ENCODE data around the gene ADGRF1. TPM values are rescaled to one million over a fixed set of nuclear protein-coding genes. Genes with fewer than 3 reads are reported as not detected.

The ADGRF1 gene
- total RNA-seq, 5 donors from 2014 or later (not counting 1 experiment from before 2014, with no cell fraction given), result 0.19 to 0.32 TPM; not detected in 3

DNA sequence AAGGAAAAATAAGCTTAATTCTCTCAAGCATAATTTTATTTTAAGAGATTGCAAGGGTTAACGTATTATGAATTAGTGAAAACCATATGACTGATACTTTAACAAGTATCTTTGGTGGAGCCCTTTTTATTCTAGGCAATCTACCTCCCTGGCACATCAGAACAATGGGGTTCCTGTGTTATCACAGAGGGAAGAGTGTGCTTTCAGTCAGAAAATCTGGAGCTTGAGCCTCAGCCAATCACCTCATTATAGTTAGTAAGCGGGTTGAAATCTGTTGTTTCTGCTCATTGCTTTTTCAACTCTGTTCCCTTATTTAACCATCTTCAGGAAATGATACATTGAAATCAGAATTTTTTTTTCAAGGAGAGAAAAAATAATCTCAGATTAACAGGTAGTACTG is 391 bp downstream of the ADGRF1 start:
- no peaks in the 10 kb centered on the region for H3K9me3 ChIP-seq
- H3K27me3 ChIP-seq (replicated peaks in 1 of 2; ENCODE audit: control insufficient read depth in 2 of 2, extremely low read depth in 1 of 2, insufficient read depth in 2 of 2, low read length in 1 of 2), result no peaks in the 10 kb centered on the region
- ATAC-seq (replicated peaks in 1 of 4) (no peak), DNase-seq (no peak)
- Mint-ChIP-seq H3K9me3 (no peaks in the 10 kb centered on the region), H3K27ac (no peak overlapping the region), H3K4me1 (no peaks in the 10 kb centered on the region), H3K4me3 (no peak overlapping the region), H3K36me3 (no peaks in the 10 kb centered on the region), H3K27me3 (peaks cover 4 to 15% of the 10 kb centered on the region in 2 donors)
- no peak overlapping the region for H3K27ac ChIP-seq (ENCODE audit: low read length)
- no peaks in the 10 kb centered on the region for H3K4me1 ChIP-seq (ENCODE audit: control insufficient read depth in 1 of 2, extremely low read depth in 1 of 2, insufficient read depth in 2 of 2, low read length in 2 of 2)
- POLR2A ChIA-PET, result no interaction called here
- CTCF ChIA-PET, result no interaction called here
- no peaks in the 10 kb centered on the region for H3K36me3 ChIP-seq (ENCODE audit: control insufficient read depth in 2 of 2, extremely low read depth in 1 of 2, insufficient read depth in 1 of 2, low read length in 1 of 2)
- no CpG with 5 or more reads among the region's 2 CpGs for WGBS (ENCODE audit: insufficient coverage)
- no peak overlapping the region for H3K4me3 ChIP-seq (ENCODE audit: control insufficient read depth in 1 of 2, extremely low read depth in 1 of 2, low read length in 1 of 2)

DNA sequence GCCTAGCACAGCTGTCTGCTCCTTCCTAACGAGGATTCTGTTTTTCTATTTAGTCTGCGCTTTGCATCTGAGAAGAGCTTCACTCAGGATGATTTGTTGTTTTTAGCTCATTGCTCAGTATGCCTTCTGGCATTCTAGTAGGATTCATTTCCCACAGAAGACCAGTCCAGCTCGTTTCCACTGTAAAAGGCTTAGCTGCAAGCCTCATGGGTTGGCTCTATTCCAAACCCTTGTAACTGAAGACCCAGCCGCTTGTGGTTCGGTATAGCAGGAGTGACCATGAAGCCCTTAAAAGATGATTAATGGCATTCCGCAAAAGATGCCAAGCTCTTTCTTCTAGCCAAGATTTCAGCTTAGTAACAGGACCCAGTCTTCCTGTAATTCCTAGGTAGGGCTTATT is 7.2 kb downstream of the ADGRF1 start:
- Histone ChIP-seq H3K27ac (ENCODE audit: low read length) (no peak overlapping the region), H3K9me3 (no peaks in the 10 kb centered on the region), H3K4me3 (ENCODE audit: control insufficient read depth in 1 of 2, extremely low read depth in 1 of 2, low read length in 1 of 2) (no peak overlapping the region), H3K4me1 (ENCODE audit: control insufficient read depth in 1 of 2, extremely low read depth in 1 of 2, insufficient read depth in 2 of 2, low read length in 2 of 2) (no peaks in the 10 kb centered on the region), H3K27me3 (replicated peaks in 1 of 2; ENCODE audit: control insufficient read depth in 2 of 2, extremely low read depth in 1 of 2, insufficient read depth in 2 of 2, low read length in 1 of 2) (no peaks in the 10 kb centered on the region), H3K36me3 (ENCODE audit: control insufficient read depth in 2 of 2, extremely low read depth in 1 of 2, insufficient read depth in 1 of 2, low read length in 1 of 2) (no peaks in the 10 kb centered on the region)
- Mint-ChIP-seq H3K27me3 (peaks cover 6 to 17% of the 10 kb centered on the region in 2 donors), H3K36me3 (no peaks in the 10 kb centered on the region), H3K4me3 (no peak overlapping the region), H3K9me3 (no peaks in the 10 kb centered on the region), H3K27ac (no peak overlapping the region), H3K4me1 (no peaks in the 10 kb centered on the region)
- 70% methylated on average over 5 of the region's 6 CpGs for WGBS (ENCODE audit: insufficient coverage)
- ChIA-PET POLR2A (no interaction called here), CTCF (no interaction called here)
- DNase-seq (no peak), ATAC-seq (replicated peaks in 1 of 4) (no peak)

DNA sequence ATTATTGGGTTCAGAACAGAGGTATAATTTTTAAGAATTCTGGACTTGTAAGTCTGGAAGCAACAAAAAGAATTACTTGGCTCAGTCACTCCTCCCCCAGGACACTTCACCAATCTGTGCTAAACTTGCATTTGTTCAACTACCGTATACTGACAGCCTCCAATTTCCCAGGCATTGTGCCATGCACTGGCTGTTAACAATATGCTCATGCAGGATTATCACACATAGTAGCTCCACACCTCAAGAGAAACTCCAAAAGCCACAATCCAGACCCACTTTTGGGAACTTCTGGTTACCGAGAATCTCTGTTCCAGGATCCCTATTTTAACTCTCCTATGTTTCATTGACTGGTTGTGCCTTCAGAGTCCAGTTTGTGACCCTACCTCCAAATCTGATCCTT is 7.7 kb downstream of the ADGRF1 start:
- no peak overlapping the region for H3K4me3 Mint-ChIP-seq

DNA sequence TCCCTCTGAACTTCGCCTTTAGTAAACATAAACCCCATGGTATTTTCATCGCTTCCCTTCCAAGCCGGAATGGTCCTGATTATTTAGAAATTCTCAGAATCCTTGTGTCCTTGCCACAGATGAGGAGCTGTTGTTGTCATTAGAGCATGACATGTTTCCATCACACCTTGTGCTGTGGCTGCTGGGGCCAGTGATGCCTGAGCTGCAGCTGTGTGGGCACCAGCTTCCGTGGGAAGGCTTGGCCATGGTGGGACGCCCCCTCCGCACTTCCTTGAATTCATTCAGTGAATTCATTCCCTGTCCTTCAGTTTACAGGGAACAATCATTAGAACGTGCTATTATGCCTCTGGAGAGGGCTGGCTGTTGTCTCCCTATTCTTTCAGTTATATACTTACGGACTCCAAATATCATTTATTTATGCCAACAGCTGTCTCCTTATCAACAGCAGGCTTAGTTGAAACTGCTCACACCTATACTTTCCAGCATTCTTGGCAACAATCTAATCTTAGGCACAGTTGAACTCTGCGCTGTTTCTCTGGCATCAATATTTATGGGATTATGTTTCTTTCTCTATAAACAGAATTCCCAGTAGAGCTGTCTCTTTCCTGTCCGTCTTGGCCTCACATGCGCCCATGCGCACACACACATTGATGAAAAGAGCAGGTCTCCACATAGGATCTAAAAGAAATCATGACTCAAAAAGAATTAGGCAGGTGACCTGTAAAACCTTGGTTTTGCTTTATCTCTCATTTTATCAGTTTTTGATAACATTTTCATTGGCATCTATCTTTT is 9.0 kb downstream of the ADGRF1 start:
- ATAC-seq (replicated peaks in 1 of 4), result no peak
- CTCF ChIA-PET, result no interaction called here
- no peak overlapping the region for H3K27ac Mint-ChIP-seq
- H3K27me3 ChIP-seq (replicated peaks in 1 of 2; ENCODE audit: control insufficient read depth in 2 of 2, extremely low read depth in 1 of 2, insufficient read depth in 2 of 2, low read length in 1 of 2), result no peaks in the 10 kb centered on the region
- DNase-seq, result no peak
- H3K27me3 Mint-ChIP-seq, result peaks cover 6 to 13% of the 10 kb centered on the region in 2 donors
- 87% methylated on average over 7 of the region's 12 CpGs for WGBS (ENCODE audit: insufficient coverage)
- no peaks in the 10 kb centered on the region for H3K36me3 ChIP-seq (ENCODE audit: control insufficient read depth in 2 of 2, extremely low read depth in 1 of 2, insufficient read depth in 1 of 2, low read length in 1 of 2)
- H3K4me3 Mint-ChIP-seq, result no peak overlapping the region
- H3K9me3 Mint-ChIP-seq, result no peaks in the 10 kb centered on the region
- no peaks in the 10 kb centered on the region for H3K4me1 ChIP-seq (ENCODE audit: control insufficient read depth in 1 of 2, extremely low read depth in 1 of 2, insufficient read depth in 2 of 2, low read length in 2 of 2)
- H3K9me3 ChIP-seq, result no peaks in the 10 kb centered on the region
- H3K4me1 Mint-ChIP-seq, result no peaks in the 10 kb centered on the region
- no peak overlapping the region for H3K4me3 ChIP-seq (ENCODE audit: control insufficient read depth in 1 of 2, extremely low read depth in 1 of 2, low read length in 1 of 2)
- POLR2A ChIA-PET, result no interaction called here
- H3K36me3 Mint-ChIP-seq, result no peaks in the 10 kb centered on the region
- H3K27ac ChIP-seq (ENCODE audit: low read length), result no peak overlapping the region

More for the DNA sequence above, 7.7 kb downstream of the ADGRF1 start:
- no peaks in the 10 kb centered on the region for H3K27me3 ChIP-seq (replicated peaks in 1 of 2; ENCODE audit: control insufficient read depth in 2 of 2, extremely low read depth in 1 of 2, insufficient read depth in 2 of 2, low read length in 1 of 2)
- CTCF ChIA-PET, result interaction anchor here in 1 of 2 donors (1.0 kb wide), 1 partner anchor 32 kb away, joined by 3 read pairs; no protein-coding TSS in a partner anchor
- WGBS (ENCODE audit: insufficient coverage), result 87% methylated on average over 1 of the region's 2 CpGs
- Mint-ChIP-seq H3K27ac (no peak overlapping the region), H3K9me3 (no peaks in the 10 kb centered on the region), H3K4me1 (no peaks in the 10 kb centered on the region), H3K27me3 (peaks cover 6 to 15% of the 10 kb centered on the region in 2 donors), H3K36me3 (no peaks in the 10 kb centered on the region)
- no peaks in the 10 kb centered on the region for H3K9me3 ChIP-seq
- POLR2A ChIA-PET, result no interaction called here
- ATAC-seq (replicated peaks in 1 of 4) (no peak), DNase-seq (no peak)
- H3K27ac ChIP-seq (ENCODE audit: low read length), result no peak overlapping the region
- no peaks in the 10 kb centered on the region for H3K36me3 ChIP-seq (ENCODE audit: control insufficient read depth in 2 of 2, extremely low read depth in 1 of 2, insufficient read depth in 1 of 2, low read length in 1 of 2)
- no peak overlapping the region for H3K4me3 ChIP-seq (ENCODE audit: control insufficient read depth in 1 of 2, extremely low read depth in 1 of 2, low read length in 1 of 2)
- no peaks in the 10 kb centered on the region for H3K4me1 ChIP-seq (ENCODE audit: control insufficient read depth in 1 of 2, extremely low read depth in 1 of 2, insufficient read depth in 2 of 2, low read length in 2 of 2)

DNA sequence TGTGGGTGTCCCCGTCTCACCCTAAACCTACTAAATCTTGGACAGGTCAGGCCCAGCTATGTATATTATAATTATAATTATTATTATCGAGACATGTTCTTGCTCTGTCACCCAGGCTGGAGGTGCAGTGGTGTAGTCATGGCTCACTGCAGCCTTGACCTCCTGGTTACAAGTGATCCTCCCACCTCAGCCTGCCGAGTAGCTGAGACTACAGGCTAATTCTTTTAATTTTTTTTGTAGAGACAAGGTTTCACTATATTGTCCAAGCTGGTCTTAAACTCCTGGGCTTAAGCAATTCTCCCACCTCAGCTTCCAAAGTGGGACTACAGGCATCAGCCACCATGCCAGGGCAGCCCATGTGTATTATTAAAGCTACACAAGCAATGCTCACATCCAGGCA is 10.5 kb downstream of the ADGRF1 start:
- no peaks in the 10 kb centered on the region for H3K9me3 Mint-ChIP-seq
- H3K27ac ChIP-seq (ENCODE audit: low read length), result no peak overlapping the region
- no peaks in the 10 kb centered on the region for H3K4me1 ChIP-seq (ENCODE audit: control insufficient read depth in 1 of 2, extremely low read depth in 1 of 2, insufficient read depth in 2 of 2, low read length in 2 of 2)
- H3K4me3 ChIP-seq (ENCODE audit: control insufficient read depth in 1 of 2, extremely low read depth in 1 of 2, low read length in 1 of 2), result no peak overlapping the region
- no peak overlapping the region for H3K4me3 Mint-ChIP-seq
- H3K27me3 Mint-ChIP-seq, result peaks cover 6 to 13% of the 10 kb centered on the region in 2 donors
- no peaks in the 10 kb centered on the region for H3K36me3 ChIP-seq (ENCODE audit: control insufficient read depth in 2 of 2, extremely low read depth in 1 of 2, insufficient read depth in 1 of 2, low read length in 1 of 2)
- CTCF ChIA-PET, result interaction anchor here in 1 of 2 donors (0.5 kb wide), 1 partner anchor 17 kb away, joined by 3 read pairs; no protein-coding TSS in a partner anchor
- POLR2A ChIA-PET, result interaction anchor here in 1 of 2 donors (0.7 kb wide), 1 partner anchor 1068 kb away, joined by 3 read pairs; no protein-coding TSS in a partner anchor
- H3K9me3 ChIP-seq, result no peaks in the 10 kb centered on the region
- no peak overlapping the region for H3K27ac Mint-ChIP-seq
- DNase-seq (no peak), ATAC-seq (replicated peaks in 1 of 4) (no peak)
- H3K36me3 Mint-ChIP-seq, result no peaks in the 10 kb centered on the region
- no peaks in the 10 kb centered on the region for H3K4me1 Mint-ChIP-seq
- H3K27me3 ChIP-seq (replicated peaks in 1 of 2; ENCODE audit: control insufficient read depth in 2 of 2, extremely low read depth in 1 of 2, insufficient read depth in 2 of 2, low read length in 1 of 2), result no peaks in the 10 kb centered on the region
- no CpG with 5 or more reads among the region's 3 CpGs for WGBS (ENCODE audit: insufficient coverage)

DNA sequence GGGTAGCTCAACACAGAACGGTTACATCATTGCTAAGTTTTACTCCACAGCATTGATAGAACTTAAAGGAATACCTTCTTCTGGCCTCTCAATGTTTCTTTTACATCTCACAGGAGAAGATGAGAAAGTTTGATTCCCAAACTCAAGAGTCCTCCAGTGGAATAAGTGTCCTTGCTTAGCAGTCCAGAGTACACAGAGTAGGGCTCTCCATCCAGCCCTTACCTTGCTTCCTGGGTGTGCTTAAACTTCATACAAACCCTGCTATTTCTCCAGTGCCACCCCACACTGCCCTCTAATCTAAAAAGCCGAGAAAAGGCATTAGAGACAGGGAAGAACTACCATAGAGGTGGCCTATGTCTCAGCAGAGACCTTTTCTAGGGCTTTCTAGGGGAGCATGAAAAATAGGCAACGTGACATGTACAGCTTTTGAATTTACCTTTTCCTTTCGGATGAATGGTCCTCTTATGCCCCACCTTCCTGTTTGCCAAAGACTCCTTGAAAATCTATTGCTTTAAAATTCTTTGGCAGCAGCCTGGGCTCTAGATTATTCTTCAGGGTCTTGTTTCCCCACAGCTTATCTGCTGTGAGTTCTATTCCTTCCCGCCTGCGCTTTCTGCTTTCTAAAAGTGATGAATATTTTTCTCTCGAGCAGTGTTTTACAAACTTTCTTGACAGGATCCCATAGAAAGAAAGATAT is 12.1 kb downstream of the ADGRF1 start:
- no peaks in the 10 kb centered on the region for H3K36me3 Mint-ChIP-seq
- no peak overlapping the region for H3K4me3 ChIP-seq (ENCODE audit: control insufficient read depth in 1 of 2, extremely low read depth in 1 of 2, low read length in 1 of 2)
- 76% methylated on average over 4 of the region's 7 CpGs for WGBS (ENCODE audit: insufficient coverage)
- no peaks in the 10 kb centered on the region for H3K4me1 Mint-ChIP-seq
- no peak overlapping the region for H3K27ac Mint-ChIP-seq
- H3K9me3 ChIP-seq, result no peaks in the 10 kb centered on the region
- POLR2A ChIA-PET, result no interaction called here
- no peaks in the 10 kb centered on the region for H3K27me3 ChIP-seq (replicated peaks in 1 of 2; ENCODE audit: control insufficient read depth in 2 of 2, extremely low read depth in 1 of 2, insufficient read depth in 2 of 2, low read length in 1 of 2)
- no peak overlapping the region for H3K27ac ChIP-seq (ENCODE audit: low read length)
- H3K36me3 ChIP-seq (ENCODE audit: control insufficient read depth in 2 of 2, extremely low read depth in 1 of 2, insufficient read depth in 1 of 2, low read length in 1 of 2), result no peaks in the 10 kb centered on the region
- DNase-seq, result no peak
- CTCF ChIA-PET, result no interaction called here
- ATAC-seq (replicated peaks in 1 of 4), result no peak
- H3K27me3 Mint-ChIP-seq, result peaks cover 4 to 9% of the 10 kb centered on the region in 2 donors
- no peak overlapping the region for H3K4me3 Mint-ChIP-seq
- H3K4me1 ChIP-seq (ENCODE audit: control insufficient read depth in 1 of 2, extremely low read depth in 1 of 2, insufficient read depth in 2 of 2, low read length in 2 of 2), result no peaks in the 10 kb centered on the region
- H3K9me3 Mint-ChIP-seq, result no peaks in the 10 kb centered on the region
